SU-DHL-6 (cell line): ENCODE results near the gene PODN.

Experiments used
- CTCF ChIP-seq: fragments of 200-600 bp; sonication (generic); IDR thresholded peaks from one replicate; pipeline ENCODE4 v1.5.1; 2017; ENCODE audit warnings: antibody characterized with exemption, mild to moderate bottlenecking, low read length, moderate library complexity; ENCODE audit not compliant: insufficient read depth, poor library complexity, severe bottlenecking
- EZH2phosphoT487 ChIP-seq: fragments of 200-600 bp; sonication (generic), shearing (Covaris generic); conservative IDR thresholded peaks from 2 replicates; pipeline ENCODE4 v1.6.1; 2018; ENCODE audit warnings: mild to moderate bottlenecking, antibody characterized with exemption, low read length, moderate library complexity, mixed read lengths

- TF ChIP-seq CTCF: no peak
- TF ChIP-seq EZH2phosphoT487: no peak
These were observed 8.6 kb downstream of the PODN start for GRCh38 chr1:53070621-53071020.
